ENCODE measurements around the gene PTPN1.

PTPN1 gene

GRCh38 chr20:50578778-50579165, 68.6 kb downstream of the PTPN1 start:
- no peak for DNase-seq

GRCh38 chr20:50579511-50579910, 69.3 kb downstream of the PTPN1 start:
- no peak for DNase-seq

GRCh38 chr20:50580016-50580747, 70.0 kb downstream of the PTPN1 start:
- DNase-seq, result peak; percentile 24

GRCh38 chr20:50580842-50581544, 70.8 kb downstream of the PTPN1 start:
- DNase-seq, result no peak

GRCh38 chr20:50582092-50582491, 71.9 kb downstream of the PTPN1 start:
- DNase-seq, result no peak

GRCh38 chr20:50582591-50583234, 72.5 kb downstream of the PTPN1 start:
- DNase-seq, result no peak

- DNase-seq, result no peak
Observed at GRCh38 chr20:50583442-50584150, 73.4 kb downstream of the PTPN1 start.

- no peak for DNase-seq
Observed at GRCh38 chr20:50584687-50585086, 74.5 kb downstream of the PTPN1 start.

GRCh38 chr20:50585214-50585613, 75.0 kb downstream of the PTPN1 start:
- no peak for DNase-seq

GRCh38 chr20:50585678-50586077, 75.5 kb downstream of the PTPN1 start:
- DNase-seq, result no peak

GRCh38 chr20:50586531-50587232, 76.5 kb downstream of the PTPN1 start:
- no peak for DNase-seq

GRCh38 chr20:50587291-50587961, 77.2 kb downstream of the PTPN1 start:
- DNase-seq, result no peak

GRCh38 chr20:50588034-50588736, 78.0 kb downstream of the PTPN1 start:
- peak; percentile 56 for DNase-seq

GRCh38 chr20:50589548-50590347, 79.6 kb downstream of the PTPN1 start:
- DNase-seq, result no peak

- DNase-seq, result no peak
Observed at GRCh38 chr20:50590348-50590664, 80.1 kb downstream of the PTPN1 start.

GRCh38 chr20:50591233-50591852, 81.2 kb downstream of the PTPN1 start:
- no peak for DNase-seq

- DNase-seq, result no peak
Observed at GRCh38 chr20:50592282-50593004, 82.3 kb downstream of the PTPN1 start.

GRCh38 chr20:50593005-50593335, 82.8 kb downstream of the PTPN1 start:
- DNase-seq, result no peak

- no peak for DNase-seq
Observed at GRCh38 chr20:50594231-50594590, 84.0 kb downstream of the PTPN1 start.

Measured in HCEC 1CT (cell line).